ENCODE measurements around the gene RTN4R. TPM values are rescaled to one million over a fixed set of nuclear protein-coding genes. Genes with fewer than 3 reads are reported as not detected.
A peak's percentile ranks its signal among the peaks of the same experiment; 100 is the strongest.

The RTN4R gene
- total and polyA plus RNA-seq, 9 of the 15 experiments (the other 6 are each of a cell fraction or from before 2014, with no cell fraction given): 0.04 to 2.8 (median 1.4) TPM; not detected in 3

DNA sequence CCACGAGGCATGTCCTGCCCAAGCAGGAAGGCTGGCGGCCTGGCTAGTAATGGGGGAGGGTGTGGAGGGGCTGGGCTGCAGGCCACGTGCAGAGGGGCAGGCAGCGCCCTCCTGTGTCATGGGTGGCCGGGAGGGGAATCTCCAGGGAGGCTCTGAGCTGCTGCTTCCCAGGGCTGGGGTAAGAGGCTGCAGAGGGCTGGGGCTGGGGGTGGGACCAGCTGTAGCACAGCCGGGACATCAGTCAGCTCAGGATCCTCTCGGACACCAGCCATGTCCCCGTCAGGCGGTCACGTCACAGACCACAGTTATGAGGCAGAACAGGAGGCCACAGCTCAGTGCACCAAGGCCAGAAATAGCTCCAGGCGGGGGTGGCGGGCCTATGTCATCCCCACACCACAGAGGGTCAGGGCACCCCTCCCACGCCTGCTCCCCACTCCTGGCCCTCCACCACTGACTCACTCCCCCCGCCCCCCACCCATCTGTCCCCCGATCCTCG lies 21.1 kb downstream of the RTN4R start (continued):
- TF ChIP-seq GATAD2B (IDR thresholded peaks at IDR 0.05; ENCODE audit: borderline replicate concordance) (no peak), BACH1 (tag; IDR thresholded peaks at IDR 0.05) (no peak), SNIP1 (IDR thresholded peaks at IDR 0.05; ENCODE audit: low read depth) (no peak), TBL1XR1 (IDR thresholded peaks at IDR 0.05; ENCODE audit: low read length in 2 of 2) (0 out of 4 replicates have a peak, but pooled peaks of 1 of the 2 experiments have one; percentile 48), ZNF311 (CRISPR knock-in tag; IDR thresholded peaks at IDR 0.05) (no peak), TCF7 (IDR thresholded peaks at IDR 0.05; ENCODE audit: borderline replicate concordance) (no peak), TCF3 (CRISPR knock-in tag; IDR thresholded peaks at IDR 0.05) (no peak), NR2F6 (CRISPR knock-in tag; IDR thresholded peaks at IDR 0.05) (0 out of 2 replicates have a peak, but pooled peaks have one; percentile 36), BRD9 (IDR thresholded peaks at IDR 0.05; ENCODE audit: low read depth, partially characterized antibody) (no peak), MEF2A (IDR thresholded peaks at IDR 0.05; ENCODE audit: control insufficient read depth, low read depth, low read length) (peak; percentile 96), HCFC1 (IDR thresholded peaks at IDR 0.05; ENCODE audit: low read depth, low read length) (no peak), ZNF717 (CRISPR knock-in tag; IDR thresholded peaks at IDR 0.05) (no peak), FOXA3 (CRISPR knock-in tag; conservative IDR thresholded peaks at IDR 0.05 in 1 of 2, IDR thresholded peaks at IDR 0.05 in 1 of 2) (no peak)
- TF ChIP-seq, protein P1, sequence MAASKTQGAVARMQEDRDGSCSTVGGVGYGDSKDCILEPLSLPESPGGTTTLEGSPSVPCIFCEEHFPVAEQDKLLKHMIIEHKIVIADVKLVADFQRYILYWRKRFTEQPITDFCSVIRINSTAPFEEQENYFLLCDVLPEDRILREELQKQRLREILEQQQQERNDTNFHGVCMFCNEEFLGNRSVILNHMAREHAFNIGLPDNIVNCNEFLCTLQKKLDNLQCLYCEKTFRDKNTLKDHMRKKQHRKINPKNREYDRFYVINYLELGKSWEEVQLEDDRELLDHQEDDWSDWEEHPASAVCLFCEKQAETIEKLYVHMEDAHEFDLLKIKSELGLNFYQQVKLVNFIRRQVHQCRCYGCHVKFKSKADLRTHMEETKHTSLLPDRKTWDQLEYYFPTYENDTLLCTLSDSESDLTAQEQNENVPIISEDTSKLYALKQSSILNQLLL (CRISPR knock-in tag; IDR thresholded peaks at IDR 0.05; ENCODE audit: borderline replicate concordance): no peak
- TF ChIP-seq, protein P2, sequence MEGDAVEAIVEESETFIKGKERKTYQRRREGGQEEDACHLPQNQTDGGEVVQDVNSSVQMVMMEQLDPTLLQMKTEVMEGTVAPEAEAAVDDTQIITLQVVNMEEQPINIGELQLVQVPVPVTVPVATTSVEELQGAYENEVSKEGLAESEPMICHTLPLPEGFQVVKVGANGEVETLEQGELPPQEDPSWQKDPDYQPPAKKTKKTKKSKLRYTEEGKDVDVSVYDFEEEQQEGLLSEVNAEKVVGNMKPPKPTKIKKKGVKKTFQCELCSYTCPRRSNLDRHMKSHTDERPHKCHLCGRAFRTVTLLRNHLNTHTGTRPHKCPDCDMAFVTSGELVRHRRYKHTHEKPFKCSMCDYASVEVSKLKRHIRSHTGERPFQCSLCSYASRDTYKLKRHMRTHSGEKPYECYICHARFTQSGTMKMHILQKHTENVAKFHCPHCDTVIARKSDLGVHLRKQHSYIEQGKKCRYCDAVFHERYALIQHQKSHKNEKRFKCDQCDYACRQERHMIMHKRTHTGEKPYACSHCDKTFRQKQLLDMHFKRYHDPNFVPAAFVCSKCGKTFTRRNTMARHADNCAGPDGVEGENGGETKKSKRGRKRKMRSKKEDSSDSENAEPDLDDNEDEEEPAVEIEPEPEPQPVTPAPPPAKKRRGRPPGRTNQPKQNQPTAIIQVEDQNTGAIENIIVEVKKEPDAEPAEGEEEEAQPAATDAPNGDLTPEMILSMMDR (IDR thresholded peaks at IDR 0.05 in 2 of 3, conservative IDR thresholded peaks at IDR 0.05 in 1 of 3; ENCODE audit: insufficient read depth in 2 of 3, low read depth in 1 of 3, low read length in 3 of 3): peak in 2 of 3 experiments; percentile 29 to 50; a peak in 3 of 6 replicates
- TF ChIP-seq, protein P3, sequence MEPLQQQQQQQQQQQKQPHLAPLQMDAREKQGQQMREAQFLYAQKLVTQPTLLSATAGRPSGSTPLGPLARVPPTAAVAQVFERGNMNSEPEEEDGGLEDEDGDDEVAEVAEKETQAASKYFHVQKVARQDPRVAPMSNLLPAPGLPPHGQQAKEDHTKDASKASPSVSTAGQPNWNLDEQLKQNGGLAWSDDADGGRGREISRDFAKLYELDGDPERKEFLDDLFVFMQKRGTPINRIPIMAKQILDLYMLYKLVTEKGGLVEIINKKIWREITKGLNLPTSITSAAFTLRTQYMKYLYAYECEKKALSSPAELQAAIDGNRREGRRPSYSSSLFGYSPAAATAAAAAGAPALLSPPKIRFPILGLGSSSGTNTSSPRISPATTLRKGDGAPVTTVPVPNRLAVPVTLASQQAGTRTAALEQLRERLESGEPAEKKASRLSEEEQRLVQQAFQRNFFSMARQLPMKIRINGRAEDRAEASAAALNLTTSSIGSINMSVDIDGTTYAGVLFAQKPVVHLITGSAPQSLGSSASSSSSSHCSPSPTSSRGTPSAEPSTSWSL (CRISPR knock-in tag; IDR thresholded peaks at IDR 0.05; ENCODE audit: borderline replicate concordance): 0 out of 2 replicates have a peak, but pooled peaks have one; percentile 69
- TF ChIP-seq, protein P4, sequence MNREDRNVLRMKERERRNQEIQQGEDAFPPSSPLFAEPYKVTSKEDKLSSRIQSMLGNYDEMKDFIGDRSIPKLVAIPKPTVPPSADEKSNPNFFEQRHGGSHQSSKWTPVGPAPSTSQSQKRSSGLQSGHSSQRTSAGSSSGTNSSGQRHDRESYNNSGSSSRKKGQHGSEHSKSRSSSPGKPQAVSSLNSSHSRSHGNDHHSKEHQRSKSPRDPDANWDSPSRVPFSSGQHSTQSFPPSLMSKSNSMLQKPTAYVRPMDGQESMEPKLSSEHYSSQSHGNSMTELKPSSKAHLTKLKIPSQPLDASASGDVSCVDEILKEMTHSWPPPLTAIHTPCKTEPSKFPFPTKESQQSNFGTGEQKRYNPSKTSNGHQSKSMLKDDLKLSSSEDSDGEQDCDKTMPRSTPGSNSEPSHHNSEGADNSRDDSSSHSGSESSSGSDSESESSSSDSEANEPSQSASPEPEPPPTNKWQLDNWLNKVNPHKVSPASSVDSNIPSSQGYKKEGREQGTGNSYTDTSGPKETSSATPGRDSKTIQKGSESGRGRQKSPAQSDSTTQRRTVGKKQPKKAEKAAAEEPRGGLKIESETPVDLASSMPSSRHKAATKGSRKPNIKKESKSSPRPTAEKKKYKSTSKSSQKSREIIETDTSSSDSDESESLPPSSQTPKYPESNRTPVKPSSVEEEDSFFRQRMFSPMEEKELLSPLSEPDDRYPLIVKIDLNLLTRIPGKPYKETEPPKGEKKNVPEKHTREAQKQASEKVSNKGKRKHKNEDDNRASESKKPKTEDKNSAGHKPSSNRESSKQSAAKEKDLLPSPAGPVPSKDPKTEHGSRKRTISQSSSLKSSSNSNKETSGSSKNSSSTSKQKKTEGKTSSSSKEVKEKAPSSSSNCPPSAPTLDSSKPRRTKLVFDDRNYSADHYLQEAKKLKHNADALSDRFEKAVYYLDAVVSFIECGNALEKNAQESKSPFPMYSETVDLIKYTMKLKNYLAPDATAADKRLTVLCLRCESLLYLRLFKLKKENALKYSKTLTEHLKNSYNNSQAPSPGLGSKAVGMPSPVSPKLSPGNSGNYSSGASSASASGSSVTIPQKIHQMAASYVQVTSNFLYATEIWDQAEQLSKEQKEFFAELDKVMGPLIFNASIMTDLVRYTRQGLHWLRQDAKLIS (CRISPR knock-in tag; IDR thresholded peaks at IDR 0.05): no peak
- TF ChIP-seq, protein P5, sequence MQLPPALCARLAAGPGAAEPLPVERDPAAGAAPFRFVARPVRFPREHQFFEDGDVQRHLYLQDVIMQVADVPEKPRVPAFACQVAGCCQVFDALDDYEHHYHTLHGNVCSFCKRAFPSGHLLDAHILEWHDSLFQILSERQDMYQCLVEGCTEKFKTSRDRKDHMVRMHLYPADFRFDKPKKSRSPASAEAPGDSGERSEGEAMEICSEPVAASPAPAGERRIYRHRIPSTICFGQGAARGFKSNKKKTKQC (CRISPR knock-in tag; IDR thresholded peaks at IDR 0.05): no peak

Measured in K562 (cell line).